NAMALWA (cell line): ENCODE data around the gene TBCCD1.
A peak's percentile ranks its signal among the peaks of the same experiment; 100 is the strongest.
"Not testable (repeated sequence)": the region's sequence is repeated elsewhere in the genome, so short reads cannot be mapped to it uniquely, and the experiment has no call there.

ENCODE experiments used
- DNase-seq: peaks from one replicate; pipeline ENCODE4 v3.0.0-alpha.2; 2015; ENCODE audit warnings: low spot score

TBCCD1 gene

DNA sequence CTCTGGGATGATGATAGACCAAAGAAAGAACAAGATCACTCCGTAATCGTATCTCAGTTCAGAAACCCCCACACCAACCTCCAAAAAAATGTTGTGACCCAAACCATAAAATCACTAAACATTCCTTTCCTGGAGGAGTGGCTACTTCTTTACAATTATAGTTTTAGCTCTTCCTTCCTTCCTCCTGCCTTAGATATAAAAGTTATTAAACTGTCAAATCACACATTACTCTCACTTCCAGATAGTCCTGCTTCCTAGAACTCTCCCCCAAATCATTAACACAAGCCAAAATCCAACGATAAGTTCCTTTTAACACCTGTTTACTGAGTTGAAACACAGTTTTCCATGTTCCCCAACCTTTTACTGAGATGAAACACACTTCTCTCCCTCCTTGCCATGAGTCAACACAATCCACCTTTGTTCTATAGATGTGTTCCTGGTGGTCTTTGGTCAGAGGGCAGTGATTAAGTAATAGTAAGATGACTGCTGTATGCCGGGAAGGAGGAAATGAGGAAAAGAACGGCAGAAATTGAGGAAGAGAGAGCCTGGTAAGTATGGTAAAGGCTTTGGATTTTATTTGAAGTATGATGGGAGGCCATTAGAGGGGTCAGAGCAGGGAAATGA is 14.6 kb downstream of the TBCCD1 start:
- no peak for DNase-seq

DNA sequence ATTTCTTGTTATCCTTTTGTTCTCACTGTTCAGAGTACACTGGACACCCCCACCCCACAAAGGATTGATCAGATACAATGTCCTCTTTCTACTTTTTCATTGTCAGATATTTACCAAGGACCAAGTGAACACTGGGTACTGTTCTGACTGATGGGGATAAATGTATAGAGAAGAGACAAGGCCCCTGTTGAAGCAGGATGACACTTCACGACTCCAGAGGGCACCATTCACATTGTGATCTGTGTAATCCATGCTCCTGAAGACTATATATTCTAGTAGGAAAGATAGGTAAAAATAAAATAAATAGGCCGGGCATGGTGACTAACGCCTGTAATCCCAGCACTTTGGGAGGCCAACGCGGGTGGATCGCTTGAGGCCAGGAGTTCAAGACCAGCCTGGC is 15.8 kb downstream of the TBCCD1 start:
- DNase-seq = no peak

DNA sequence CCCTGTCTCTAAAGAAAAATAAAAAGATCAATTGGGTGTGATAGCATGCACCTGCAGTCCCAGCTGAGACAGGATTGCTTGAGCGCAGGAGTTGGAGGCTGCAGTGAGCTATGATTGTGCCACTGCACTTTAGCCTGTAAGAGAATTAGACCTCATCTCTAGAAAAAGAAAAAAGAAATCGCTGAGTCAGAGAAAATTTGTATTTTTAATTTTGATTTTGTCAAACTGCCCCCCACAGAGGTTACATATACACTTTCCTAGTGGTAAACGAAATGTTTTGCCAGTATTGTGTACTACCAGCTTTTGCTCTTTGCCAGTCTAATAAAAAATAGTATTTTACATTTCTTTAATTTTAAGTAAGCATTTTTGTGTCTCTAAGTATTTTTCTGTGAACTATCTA is 17.6 kb downstream of the TBCCD1 start:
- no peak for DNase-seq

- no peak for DNase-seq
Observed at GRCh38 chr3:186544281-186544680, 22.9 kb downstream of the TBCCD1 start, which contains the start of gene CRYGS. CRYGS (minus strand) TSS chr3:186544380; CDS start chr3:186544326, 54 bp downstream.

DNA sequence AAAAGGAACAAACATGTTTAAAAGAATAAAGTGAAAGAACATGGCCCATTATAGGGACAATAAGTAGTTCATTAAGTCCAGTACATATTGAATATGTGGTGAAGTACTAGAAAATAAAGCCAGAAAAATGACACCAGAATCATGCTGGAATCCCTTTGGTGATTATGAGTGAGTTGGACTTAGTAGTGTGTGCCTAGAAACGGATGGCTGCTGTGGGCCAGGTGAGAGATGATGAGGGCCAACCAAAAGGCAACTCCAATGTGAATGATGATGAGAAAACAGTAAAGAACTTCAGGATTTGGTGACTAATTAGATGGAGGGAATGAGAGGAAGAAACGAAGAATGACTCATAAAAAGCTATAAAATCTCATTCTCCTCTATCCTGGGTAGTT is 26.3 kb downstream of the TBCCD1 start:
- DNase-seq = no peak

GRCh38 chr3:186540221-186540834 is 26.8 kb downstream of the TBCCD1 start:
- DNase-seq = peak; percentile 87

GRCh38 chr3:186538779-186539178 is 28.4 kb downstream of the TBCCD1 start:
- no peak for DNase-seq

- no peak for DNase-seq
Observed at GRCh38 chr3:186536883-186537844, 30.0 kb downstream of the TBCCD1 start.

DNA sequence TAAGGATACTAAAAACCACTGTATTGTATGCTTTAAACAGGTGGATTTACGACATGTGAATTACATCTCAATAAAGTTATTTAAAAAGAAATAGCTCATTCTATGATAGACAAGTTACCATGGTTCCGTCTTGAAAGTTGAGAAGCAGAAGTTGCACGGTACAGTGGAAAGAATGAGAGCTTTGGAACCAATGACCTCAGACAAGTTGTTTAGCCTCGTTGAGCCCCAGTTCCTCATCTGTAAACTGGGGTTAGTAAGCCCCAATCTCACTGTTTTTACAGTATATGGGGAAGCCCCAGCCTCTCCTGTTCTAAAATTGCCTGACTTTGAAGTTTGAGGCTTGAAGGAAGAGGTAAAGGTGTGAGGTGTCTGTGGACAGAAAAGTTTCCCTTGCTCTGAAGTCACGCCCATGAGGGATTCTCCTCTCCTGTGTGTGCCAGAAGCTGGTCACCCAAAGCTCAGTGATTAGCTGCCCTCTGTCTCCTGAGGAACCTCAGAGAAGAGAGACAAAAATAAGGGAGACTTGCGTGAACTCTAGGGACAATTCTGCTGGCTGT is 32.9 kb downstream of the TBCCD1 start:
- DNase-seq = peak; percentile 87

GRCh38 chr3:186532598-186533072 is 34.5 kb downstream of the TBCCD1 start:
- DNase-seq = peak; percentile 77

- DNase-seq = not testable (repeated sequence)
Observed at GRCh38 chr3:186531694-186532093, 35.4 kb downstream of the TBCCD1 start.

GRCh38 chr3:186530415-186530814 is 36.7 kb downstream of the TBCCD1 start:
- no peak for DNase-seq

DNA sequence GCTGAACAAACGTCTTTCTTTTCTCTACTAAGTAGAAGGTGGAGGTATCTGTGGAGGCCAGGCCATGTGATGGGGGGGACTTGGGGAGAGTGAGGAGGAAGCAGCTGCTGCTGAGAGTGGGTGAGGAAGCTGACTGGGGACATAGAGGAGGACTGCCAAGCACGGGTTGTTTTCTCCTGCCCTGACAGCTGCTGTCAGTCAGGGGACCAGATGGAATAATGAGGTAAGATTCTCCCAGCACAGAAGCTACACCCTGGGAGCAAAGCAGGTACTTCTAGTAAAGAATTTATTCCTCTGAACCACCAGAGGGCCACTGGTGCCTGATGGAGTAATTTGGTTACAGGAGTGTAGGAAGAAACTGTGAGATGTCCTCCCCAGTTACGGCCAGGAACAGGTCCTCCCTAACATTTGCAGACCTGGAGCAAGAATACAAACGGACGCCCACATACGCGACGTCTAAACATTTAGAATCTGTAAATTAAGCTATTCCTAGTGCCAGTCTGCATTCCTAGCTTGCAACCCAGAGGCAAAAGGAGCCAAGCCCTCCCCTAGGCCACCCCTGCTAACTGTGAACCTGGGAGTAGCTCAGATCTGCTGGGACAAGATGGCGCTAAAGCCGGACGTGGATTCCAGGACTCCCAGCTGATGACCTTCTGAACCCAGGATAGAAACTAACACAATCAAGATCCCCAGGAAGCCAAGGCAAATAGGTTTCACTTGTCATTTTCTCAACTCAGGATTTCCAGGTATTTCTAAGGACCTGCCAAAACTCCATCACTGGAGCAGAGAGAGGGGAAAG is 37.7 kb downstream of the TBCCD1 start:
- peak; percentile 25 for DNase-seq

DNA sequence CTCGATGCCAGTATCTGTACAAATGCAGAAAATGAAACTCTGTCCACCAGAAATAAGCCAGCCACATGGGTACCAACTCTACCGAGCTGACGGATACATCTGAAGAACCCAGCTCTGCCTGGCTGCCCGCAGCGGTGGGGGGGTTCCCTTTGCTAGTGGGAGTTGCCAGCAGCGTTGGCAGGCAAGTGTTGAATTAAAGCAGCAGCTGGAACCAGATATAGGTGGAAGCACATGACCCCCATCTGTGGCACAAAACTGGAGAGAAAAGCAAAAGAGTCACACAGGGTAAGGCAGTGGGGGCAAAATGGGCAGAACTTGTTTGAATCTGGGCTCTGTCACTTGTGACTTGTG is 40.9 kb downstream of the TBCCD1 start:
- peak; percentile 46 for DNase-seq

DNA sequence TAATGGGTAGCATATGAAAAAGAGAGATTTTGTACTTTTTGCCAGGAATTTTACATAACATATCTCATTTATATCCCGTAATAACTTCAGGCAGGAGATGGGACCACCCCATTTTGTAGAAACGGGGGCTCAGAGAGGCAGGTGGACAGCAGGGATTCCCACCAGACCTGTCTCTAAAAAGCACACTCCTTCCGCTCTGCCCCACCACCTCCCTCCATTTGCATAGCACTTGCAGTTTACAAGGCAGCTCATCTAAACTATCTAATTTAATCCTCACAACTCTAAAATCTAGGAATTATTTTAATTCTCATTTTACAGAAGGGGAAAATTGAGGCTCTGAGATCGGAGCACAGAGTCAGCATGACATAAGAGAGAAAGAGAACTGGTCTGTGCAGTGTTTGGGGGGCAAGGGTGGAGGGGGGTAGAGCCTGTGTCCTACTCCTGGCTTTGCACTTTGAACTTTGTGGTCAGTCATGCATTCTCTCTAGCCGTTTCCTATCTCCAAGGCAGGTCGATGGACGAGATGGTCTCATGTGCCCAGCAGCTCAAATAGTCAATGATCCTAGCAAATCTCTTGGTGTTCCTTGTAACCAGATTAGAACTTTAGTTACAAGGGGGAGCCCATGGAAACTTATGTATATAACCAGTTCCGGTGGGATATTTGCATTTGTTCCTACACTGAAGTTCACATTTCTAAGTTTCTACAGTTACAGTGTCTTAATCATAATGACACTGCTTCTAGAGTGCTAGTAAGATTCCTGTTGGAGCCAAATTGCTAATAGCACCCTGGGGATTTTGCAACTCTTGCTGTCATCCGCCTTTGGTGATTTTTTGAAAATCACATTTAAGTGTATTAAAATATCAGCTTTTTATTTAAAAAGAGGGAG is 41.5 kb downstream of the TBCCD1 start:
- DNase-seq = no peak

DNA sequence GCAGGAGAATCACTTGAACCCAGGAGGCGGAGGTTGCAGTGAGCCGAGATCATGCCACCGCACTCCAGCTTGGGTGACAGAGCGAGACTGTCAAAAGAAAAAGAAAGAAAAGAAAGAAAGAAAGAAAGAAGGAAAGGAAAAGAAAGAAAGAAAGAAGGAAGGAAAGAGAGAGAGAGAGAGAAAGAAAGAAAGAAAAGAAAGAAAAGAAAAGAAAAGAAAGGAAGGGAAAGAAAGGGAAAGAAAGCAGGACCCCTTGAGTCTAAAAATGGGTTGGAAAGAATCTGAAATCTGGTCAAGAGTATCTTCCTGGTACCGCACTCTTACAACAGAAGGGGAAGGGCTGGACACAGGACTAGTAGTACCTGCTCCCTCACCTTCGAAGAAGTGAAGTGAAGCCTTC is 42.5 kb downstream of the TBCCD1 start:
- DNase-seq = no peak

GRCh38 chr3:186523434-186523833 is 43.7 kb downstream of the TBCCD1 start:
- DNase-seq = no peak

GRCh38 chr3:186523022-186523421 is 44.1 kb downstream of the TBCCD1 start:
- DNase-seq = no peak

GRCh38 chr3:186520957-186521842 is 45.9 kb downstream of the TBCCD1 start:
- DNase-seq = peak; percentile 46

- DNase-seq = no peak
Observed at GRCh38 chr3:186520431-186520830, 46.7 kb downstream of the TBCCD1 start.
